GM13976 (cell line): ENCODE data around the gene CHRNA4.

ENCODE experiments used
- DNase-seq: peaks from one replicate; pipeline ENCODE4 v3.0.0; 2012; ENCODE audit warnings: low spot score
- CTCF ChIP-seq: IDR thresholded peaks from 2 replicates; pipeline ENCODE4 v1.5.1; 2012; ENCODE audit warnings: borderline replicate concordance, mild to moderate bottlenecking; ENCODE audit not compliant: insufficient read depth; ENCODE audit errors: extremely low read depth, missing control alignments, control extremely low read depth
- in situ Hi-C: fragments of 300-500 bp; cut with MboI; formaldehyde crosslinking; loops from one replicate; pipeline ENCODE4 v1.12.0; 2022; ENCODE audit warnings: low sequenced_read_pairs, mixed read lengths, inconsistent platforms; ENCODE audit not compliant: unreplicated experiment

CHRNA4 gene

GRCh38 chr20:63296531-63297299, 64.4 kb downstream of the CHRNA4 start:
- no peak for TF ChIP-seq CTCF
- no peak for DNase-seq
- in situ Hi-C loops = no loop called here

- no peak for TF ChIP-seq CTCF
- in situ Hi-C loops = no loop called here
- no peak for DNase-seq
Measured at GRCh38 chr20:63295846-63296245, 65.3 kb downstream of the CHRNA4 start.

GRCh38 chr20:63295422-63295821, 65.7 kb downstream of the CHRNA4 start:
- in situ Hi-C loops = no loop called here
- no peak for TF ChIP-seq CTCF
- no peak for DNase-seq

GRCh38 chr20:63295018-63295417, 66.1 kb downstream of the CHRNA4 start:
- in situ Hi-C loops = no loop called here
- no peak for TF ChIP-seq CTCF
- no peak for DNase-seq

- in situ Hi-C loops = no loop called here
- no peak for TF ChIP-seq CTCF
- DNase-seq = no peak
Measured at GRCh38 chr20:63294536-63294900, 66.6 kb downstream of the CHRNA4 start.

GRCh38 chr20:63293871-63294535, 67.1 kb downstream of the CHRNA4 start:
- in situ Hi-C loops = no loop called here
- no peak for DNase-seq
- TF ChIP-seq CTCF = no peak

- TF ChIP-seq CTCF = no peak
- no peak for DNase-seq
- in situ Hi-C loops = no loop called here
Measured at GRCh38 chr20:63293456-63293855, 67.7 kb downstream of the CHRNA4 start.
